Naive thymus-derived CD4-positive, alpha-beta T cell (primary cell): Measurements from ENCODE around the gene ECHDC1. TPM values are rescaled to one million over a fixed set of nuclear protein-coding genes. Genes with fewer than 3 reads are reported as not detected.
A peak's percentile ranks its signal among the peaks of the same experiment; 100 is the strongest.
"Not testable (repeated sequence)": the region's sequence is repeated elsewhere in the genome, so short reads cannot be mapped to it uniquely, and the experiment has no call there.

Source experiments
- ATAC-seq: fragments of 150-1000 bp; cut with Tn5 transposase; 2 replicates; pipeline ENCODE4 v1.10.0; 2021; ENCODE audit warnings: mild to moderate bottlenecking, moderate library complexity
- CTCF ChIA-PET: fragments of 350-600 bp; sonication (Branson Sonifier 250); formaldehyde crosslinking; loops from one replicate; lab custom pipeline; 2021; ENCODE audit warnings: antibody characterized with exemption; lab: Charles Lee
- POLR2A ChIA-PET: fragments of 350-600 bp; sonication (Branson Sonifier 250); formaldehyde crosslinking; loops from one replicate; lab custom pipeline; 2021; ENCODE audit warnings: antibody characterized with exemption, inconsistent platforms; lab: Charles Lee
- DNase-seq, 9 donors: peaks; one replicate each; pipeline versions ENCODE4 v3.0.0 to v3.0.0-alpha.2; 2020 to 2022; ENCODE audit warnings: mixed read lengths in 1 of 9
- H3K27ac ChIP-seq: one replicate; pipeline ENCODE4 v1.7.0; 2013; ENCODE audit warnings: mild to moderate bottlenecking, low read depth, low read length, moderate library complexity
- H3K27me3 ChIP-seq, 2 donors: one replicate each; pipeline ENCODE4 v1.7.0; 2013; ENCODE audit warnings: low read length in 2 of 2, mild to moderate bottlenecking in 2 of 2, moderate library complexity in 2 of 2; ENCODE audit not compliant: control insufficient read depth in 2 of 2, insufficient read depth in 2 of 2
- H3K36me3 ChIP-seq, 3 experiments: 1 replicate in 2 of 3; 2 replicates in 1 of 3; pipeline ENCODE4 v1.7.0; 2013; ENCODE audit warnings: low read length in 3 of 3, mild to moderate bottlenecking in 3 of 3, moderate library complexity in 1 of 3; ENCODE audit not compliant: insufficient read depth in 3 of 3, control insufficient read depth in 2 of 3
- H3K4me1 ChIP-seq, 2 donors: one replicate each; pipeline ENCODE4 v1.7.0; 2013; ENCODE audit warnings: low read length in 2 of 2, mild to moderate bottlenecking in 2 of 2, moderate library complexity in 1 of 2; ENCODE audit not compliant: control insufficient read depth in 2 of 2, insufficient read depth in 2 of 2
- H3K4me3 ChIP-seq: 2 replicates; pipeline ENCODE4 v1.7.0; 2013; ENCODE audit warnings: mild to moderate bottlenecking, low read length
- H3K9me3 ChIP-seq, 3 experiments: 1 replicate in 2 of 3; 2 replicates in 1 of 3; pipeline ENCODE4 v1.7.0; 2013; ENCODE audit warnings: low read length in 3 of 3; ENCODE audit not compliant: control insufficient read depth in 2 of 3
- H3K27ac Mint-ChIP-seq, 9 donors: one replicate each; pipeline ENCODE4 v1.8.0; 2020 to 2022; ENCODE audit warnings: mixed read lengths in 9 of 9, mild to moderate bottlenecking in 8 of 9, moderate library complexity in 5 of 9, inconsistent platforms in 2 of 9
- H3K27me3 Mint-ChIP-seq, 5 donors: one replicate each; pipeline ENCODE4 v1.8.0; 2021 to 2022; ENCODE audit warnings: mixed read lengths in 5 of 5, mild to moderate bottlenecking in 1 of 5
- H3K36me3 Mint-ChIP-seq, 5 donors: one replicate each; pipeline ENCODE4 v1.8.0; 2020 to 2022; ENCODE audit warnings: mixed read lengths in 5 of 5, mild to moderate bottlenecking in 3 of 5, inconsistent platforms in 1 of 5
- H3K4me1 Mint-ChIP-seq, 7 donors: one replicate each; pipeline ENCODE4 v1.8.0; 2020 to 2022; ENCODE audit warnings: mixed read lengths in 7 of 7, mild to moderate bottlenecking in 3 of 7, inconsistent platforms in 1 of 7
- H3K4me3 Mint-ChIP-seq, 10 donors: one replicate each; pipeline ENCODE4 v1.8.0; 2020 to 2022; ENCODE audit warnings: mild to moderate bottlenecking in 10 of 10, mixed read lengths in 10 of 10, moderate library complexity in 6 of 10, inconsistent platforms in 2 of 10
- H3K9me3 Mint-ChIP-seq, 11 donors: one replicate each; pipeline ENCODE4 v1.8.0; 2020 to 2022; ENCODE audit warnings: mixed read lengths in 11 of 11, mild to moderate bottlenecking in 4 of 11, inconsistent platforms in 1 of 11, moderate library complexity in 1 of 11
- intact Hi-C, 2 donors: fragments of 100-400 bp; cut with micrococcal nuclease; formaldehyde crosslinking; loops; one replicate each; pipeline ENCODE4 v1.15.1; 2023
- polyA plus RNA-seq, 2 donors: library from polyadenylated mRNA; unstranded; fragments of 300-500 nt; fragmentation: Illumina TruSeq; gene quantifications; one replicate each; pipeline ENCODE4 v1.2.3, GENCODE V29; 2021
- total RNA-seq, 6 experiments: library from RNA in 5 of 6; stranded (reverse) in 5 of 6; gene quantifications; 1 replicate in 5 of 6; 2 replicates in 1 of 6; pipeline ENCODE4 v1.2.3 and lab custom pipeline; 2021 to 2026

ECHDC1 gene
- total RNA-seq (10 to 100 TPM; 18.1 to 46.5 (median 34.3) TPM), polyA plus RNA-seq (10 to 100 TPM; 65.0 to 77.0 TPM), total RNA-seq (lab: John Stamatoyannopoulos, UW) (27.5 reads per million, percentile 58 among the genes with 10 or more reads in this experiment)

- ChIA-PET CTCF (no interaction called here), POLR2A (interaction anchor here (0.7 to 1.1 kb wide), 5 partner anchors 19 to 1566 kb away, joined by 3 to 5 read pairs (median 4); partner anchors contain the start of gene RNF146)
- DNase-seq: peak; percentile 45 to 76 (median 70)
- no peak within 1 kb of the TSS for H3K27ac Mint-ChIP-seq
- Histone ChIP-seq H3K27ac (peak within 1 kb of the TSS; percentile 91), H3K36me3 (peaks cover 0 to 4% (median 0%) of the 10 kb centered on the region in 3 experiments), H3K27me3 (no peaks in the 10 kb centered on the region), H3K9me3 (no peaks in the 10 kb centered on the region), H3K4me1 (peaks cover 34 to 39% of the 10 kb centered on the region in 2 donors), H3K4me3 (peak within 1 kb of the TSS; percentile 83)
- ATAC-seq: peak; percentile 87
- peaks cover 0 to 8% (median 0%) of the 10 kb centered on the region in 5 donors for H3K36me3 Mint-ChIP-seq
- no peaks in the 10 kb centered on the region for H3K27me3 Mint-ChIP-seq
- H3K4me3 Mint-ChIP-seq: no peak within 1 kb of the TSS
- intact Hi-C loops: loop anchor here (1.0 to 10.0 kb wide), 10 partner anchors 40 to 1596 kb away; partner anchors contain the start of genes HEY2 (in 1 of the 2) and RNF146 (in 1 of the 2)
- peaks cover 0 to 4% (median 0%) of the 10 kb centered on the region in 11 donors for H3K9me3 Mint-ChIP-seq
- peaks cover 0 to 12% (median 9%) of the 10 kb centered on the region in 7 donors for H3K4me1 Mint-ChIP-seq
Measured at GRCh38 chr6:127342946-127343808, at the start of gene ECHDC1. Gene ECHDC1, minus strand, starts transcription at chr6:127343609. Its CDS starts 12,581 bp downstream, at chr6:127331028.

GRCh38 chr6:127392301-127392700 lies 48.9 kb upstream of the ECHDC1 start:
- Histone ChIP-seq H3K27me3 (no peaks in the 10 kb centered on the region), H3K4me1 (no peaks in the 10 kb centered on the region), H3K36me3 (no peaks in the 10 kb centered on the region), H3K4me3 (no peak overlapping the region), H3K9me3 (no peaks in the 10 kb centered on the region), H3K27ac (no peak overlapping the region)
- Mint-ChIP-seq H3K4me1 (no peaks in the 10 kb centered on the region), H3K36me3 (no peaks in the 10 kb centered on the region), H3K27me3 (peaks cover 0 to 3% (median 0%) of the 10 kb centered on the region in 5 donors), H3K9me3 (no peaks in the 10 kb centered on the region), H3K4me3 (no peak overlapping the region), H3K27ac (no peak overlapping the region)
- DNase-seq: no peak
- ChIA-PET CTCF (no interaction called here), POLR2A (no interaction called here)
- ATAC-seq: no peak
- intact Hi-C loops: no loop called here

- CTCF ChIA-PET: no interaction called here
Measured at GRCh38 chr6:127391094-127391953, 47.9 kb upstream of the ECHDC1 start.

GRCh38 chr6:127389706-127390105 lies 46.3 kb upstream of the ECHDC1 start:
- Histone ChIP-seq H3K27ac (no peak overlapping the region), H3K27me3 (no peaks in the 10 kb centered on the region), H3K36me3 (no peaks in the 10 kb centered on the region), H3K4me3 (no peak overlapping the region), H3K4me1 (no peaks in the 10 kb centered on the region), H3K9me3 (no peaks in the 10 kb centered on the region)
- no peak for ATAC-seq
- H3K4me1 Mint-ChIP-seq: no peaks in the 10 kb centered on the region
- no peak overlapping the region for H3K4me3 Mint-ChIP-seq
- intact Hi-C loops: no loop called here
- no peaks in the 10 kb centered on the region for H3K9me3 Mint-ChIP-seq
- H3K27me3 Mint-ChIP-seq: peaks cover 0 to 3% (median 0%) of the 10 kb centered on the region in 5 donors
- CTCF ChIA-PET: no interaction called here
- no peak overlapping the region for H3K27ac Mint-ChIP-seq
- POLR2A ChIA-PET: no interaction called here
- no peaks in the 10 kb centered on the region for H3K36me3 Mint-ChIP-seq
- no peak for DNase-seq

More at GRCh38 chr6:127391094-127391953, 47.9 kb upstream of the ECHDC1 start:
- ATAC-seq (no peak), DNase-seq (no peak)
- Histone ChIP-seq H3K9me3 (no peaks in the 10 kb centered on the region), H3K4me1 (no peaks in the 10 kb centered on the region), H3K27me3 (no peaks in the 10 kb centered on the region), H3K36me3 (no peaks in the 10 kb centered on the region), H3K4me3 (no peak overlapping the region), H3K27ac (no peak overlapping the region)
- H3K9me3 Mint-ChIP-seq: no peaks in the 10 kb centered on the region
- peaks cover 0 to 3% (median 0%) of the 10 kb centered on the region in 5 donors for H3K27me3 Mint-ChIP-seq
- no peak overlapping the region for H3K4me3 Mint-ChIP-seq
- no peaks in the 10 kb centered on the region for H3K36me3 Mint-ChIP-seq
- H3K4me1 Mint-ChIP-seq: no peaks in the 10 kb centered on the region
- POLR2A ChIA-PET: no interaction called here
- intact Hi-C loops: no loop called here
- no peak overlapping the region for H3K27ac Mint-ChIP-seq

- Histone ChIP-seq H3K27ac (no peak overlapping the region), H3K36me3 (no peaks in the 10 kb centered on the region), H3K4me1 (no peaks in the 10 kb centered on the region), H3K4me3 (no peak overlapping the region), H3K27me3 (no peaks in the 10 kb centered on the region), H3K9me3 (no peaks in the 10 kb centered on the region)
- ChIA-PET POLR2A (no interaction called here), CTCF (no interaction called here)
- intact Hi-C loops: no loop called here
- H3K36me3 Mint-ChIP-seq: no peaks in the 10 kb centered on the region
- DNase-seq (no peak), ATAC-seq (no peak)
- no peaks in the 10 kb centered on the region for H3K9me3 Mint-ChIP-seq
- no peak overlapping the region for H3K4me3 Mint-ChIP-seq
- H3K27me3 Mint-ChIP-seq: peaks cover 0 to 4% (median 0%) of the 10 kb centered on the region in 5 donors
- H3K27ac Mint-ChIP-seq: no peak overlapping the region
- H3K4me1 Mint-ChIP-seq: peaks cover 0 to 1% (median 0%) of the 10 kb centered on the region in 7 donors
Measured at GRCh38 chr6:127385668-127386430, 42.4 kb upstream of the ECHDC1 start.

- DNase-seq, H3K9me3 ChIP-seq, H3K27ac ChIP-seq, H3K9me3 Mint-ChIP-seq, H3K36me3 ChIP-seq, H3K4me1 Mint-ChIP-seq, H3K27ac Mint-ChIP-seq, POLR2A ChIA-PET, H3K27me3 Mint-ChIP-seq, H3K4me3 ChIP-seq, H3K4me1 ChIP-seq, intact Hi-C loops, H3K27me3 ChIP-seq, CTCF ChIA-PET, H3K36me3 Mint-ChIP-seq, ATAC-seq, H3K4me3 Mint-ChIP-seq: not testable (repeated sequence)
Measured at GRCh38 chr6:127384848-127385247, 41.4 kb upstream of the ECHDC1 start.
